Activated CD8-positive, alpha-beta T cell treated with anti-CD3 and anti-CD28 coated beads, Interleukin-2, amount 10 ng/mL, durations not matched to agents 7 days and 5 days (primary cell): ENCODE results near the gene OR2B2. TPM values are rescaled to one million over a fixed set of nuclear protein-coding genes. Genes with fewer than 3 reads are reported as not detected.

Experiments
- ATAC-seq: fragments of 150-1000 bp; cut with Tn5 transposase; one replicate; pipeline ENCODE4 v1.10.0; 2021; ENCODE audit warnings: moderate library complexity
- CTCF ChIA-PET: fragments of 350-600 bp; sonication (Branson Sonifier 250); formaldehyde crosslinking; loops from one replicate; lab custom pipeline; 2021; ENCODE audit warnings: antibody characterized with exemption; lab: Charles Lee
- POLR2A ChIA-PET: fragments of 350-600 bp; sonication (Branson Sonifier 250); formaldehyde crosslinking; loops from one replicate; lab custom pipeline; 2021; ENCODE audit warnings: antibody characterized with exemption; lab: Charles Lee
- DNase-seq: peaks from one replicate; pipeline ENCODE4 v3.0.0-alpha.2; 2020
- H3K27ac Mint-ChIP-seq: one replicate; pipeline ENCODE4 v1.8.0; 2021; ENCODE audit warnings: mild to moderate bottlenecking, mixed read lengths
- H3K27me3 Mint-ChIP-seq: one replicate; pipeline ENCODE4 v1.8.0; 2021; ENCODE audit warnings: low read depth, mixed read lengths
- H3K36me3 Mint-ChIP-seq: one replicate; pipeline ENCODE4 v1.8.0; 2021; ENCODE audit warnings: low read depth, mixed read lengths
- H3K4me1 Mint-ChIP-seq: one replicate; pipeline ENCODE4 v1.8.0; 2021; ENCODE audit warnings: low read depth, mixed read lengths
- H3K4me3 Mint-ChIP-seq: one replicate; pipeline ENCODE4 v1.8.0; 2021; ENCODE audit warnings: mild to moderate bottlenecking, mixed read lengths
- H3K9me3 Mint-ChIP-seq: one replicate; pipeline ENCODE4 v1.8.0; 2022; ENCODE audit warnings: mixed read lengths; ENCODE audit not compliant: insufficient read depth
- total RNA-seq, 2 experiments: library from RNA; stranded (reverse); gene quantifications; one replicate each; pipeline ENCODE4 v1.2.3, GENCODE V29; 2021

The OR2B2 gene
- total RNA-seq, 2 experiments from 2014 or later, result not detected

- no peak overlapping the region for H3K27ac Mint-ChIP-seq
- H3K27me3 Mint-ChIP-seq, result no peaks in the 10 kb centered on the region
- ChIA-PET POLR2A (interaction anchor here (0.7 to 10.8 kb wide), 69 partner anchors 9 to 1876 kb away, joined by 3 to 1677 read pairs (median 7); partner anchors contain the start of genes ZKSCAN8, ZSCAN23, ZSCAN26 and ZSCAN31), CTCF (interaction anchor here (0.9 to 6.6 kb wide), 8 partner anchors 24 to 734 kb away, joined by 4 to 109 read pairs (median 32); a partner anchor contains a TSS)
- peaks cover 14% of the 10 kb centered on the region for H3K36me3 Mint-ChIP-seq
- DNase-seq (no peak), ATAC-seq (peak; percentile 0)
- H3K9me3 Mint-ChIP-seq, result no peaks in the 10 kb centered on the region
- H3K4me3 Mint-ChIP-seq, result no peak overlapping the region
- peaks cover 58% of the 10 kb centered on the region for H3K4me1 Mint-ChIP-seq
These were observed 19.5 kb downstream of the OR2B2 start for GRCh38 chr6:27892649-27893058.

DNA sequence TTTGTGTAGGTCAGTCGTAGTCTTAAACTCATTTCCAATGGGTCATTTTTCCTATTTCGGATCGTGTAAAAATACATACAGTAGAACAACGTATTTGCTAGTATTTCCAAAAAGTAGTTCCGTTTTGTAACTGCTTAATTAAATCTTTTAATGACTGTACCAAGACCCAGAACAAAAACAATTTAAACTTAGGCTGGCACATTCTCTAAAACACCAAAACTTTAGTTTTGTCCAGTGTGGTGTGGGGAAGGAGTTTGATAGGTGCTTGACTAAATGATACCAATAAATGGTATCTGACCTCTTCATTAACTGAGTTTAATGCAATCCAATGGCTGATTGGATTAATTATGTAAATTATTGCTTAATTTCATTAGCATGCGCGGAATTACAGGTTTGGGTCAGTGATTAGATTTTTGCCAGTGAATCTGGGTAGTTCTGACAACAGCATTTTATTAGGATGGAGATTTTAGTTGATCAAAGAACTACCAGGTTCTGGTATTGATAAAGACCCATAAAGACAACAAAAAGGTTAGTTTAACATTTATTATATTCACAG lies 20.8 kb downstream of the OR2B2 start:
- no peak for ATAC-seq
- CTCF ChIA-PET, result interaction anchor here (1.6 to 3.5 kb wide), 2 partner anchors 19 to 72 kb away, joined by 5 to 46 read pairs; a partner anchor contains a TSS
- H3K4me1 Mint-ChIP-seq, result peaks cover 54% of the 10 kb centered on the region

DNA sequence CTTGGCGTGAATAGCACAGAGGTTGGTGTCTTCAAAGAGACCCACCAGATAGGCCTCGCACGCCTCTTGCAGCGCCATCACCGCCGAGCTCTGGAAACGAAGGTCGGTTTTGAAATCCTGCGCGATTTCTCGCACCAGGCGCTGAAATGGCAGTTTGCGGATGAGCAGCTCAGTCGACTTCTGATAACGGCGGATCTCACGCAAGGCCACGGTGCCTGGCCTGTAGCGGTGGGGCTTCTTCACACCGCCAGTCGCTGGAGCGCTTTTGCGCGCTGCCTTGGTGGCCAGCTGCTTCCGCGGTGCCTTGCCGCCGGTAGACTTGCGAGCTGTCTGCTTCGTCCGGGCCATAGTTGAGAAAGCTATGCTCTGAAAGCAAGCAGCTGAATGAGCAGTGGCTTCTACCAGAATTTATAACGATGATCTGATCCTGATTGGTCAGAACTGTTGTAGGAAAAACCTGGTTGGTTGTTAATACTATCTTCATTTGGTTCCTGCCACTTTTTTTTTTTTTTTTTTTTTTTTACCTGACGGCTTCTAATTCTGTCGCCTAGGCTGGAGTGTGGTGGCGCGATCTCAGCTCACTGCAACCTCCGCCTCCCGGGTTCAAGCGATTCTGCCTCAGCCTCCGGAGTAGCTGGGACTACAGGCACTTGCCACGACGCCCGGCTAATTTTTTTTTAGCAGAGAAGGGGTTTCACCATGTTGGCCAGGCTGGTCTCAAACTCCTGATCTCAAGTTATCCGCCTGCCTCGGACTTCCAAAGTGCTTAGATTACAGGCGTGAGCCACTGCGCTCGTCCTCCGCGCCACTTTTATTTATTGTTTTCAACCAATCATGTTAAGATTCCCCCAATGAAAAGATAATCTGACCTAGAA lies 21.5 kb downstream of the OR2B2 start:
- Mint-ChIP-seq H3K27ac (no peak overlapping the region), H3K36me3 (peaks cover 14% of the 10 kb centered on the region), H3K4me1 (peaks cover 49% of the 10 kb centered on the region), H3K4me3 (no peak overlapping the region), H3K27me3 (no peaks in the 10 kb centered on the region), H3K9me3 (no peaks in the 10 kb centered on the region)
- DNase-seq, result peak; percentile 92
- ChIA-PET CTCF (interaction anchor here (0.9 to 3.5 kb wide), 7 partner anchors 18 to 96 kb away, joined by 3 to 46 read pairs (median 8); a partner anchor contains a TSS), POLR2A (interaction anchor here (0.6 to 14.3 kb wide), 43 partner anchors 9 to 1870 kb away, joined by 3 to 1137 read pairs (median 7); partner anchors contain the start of gene ZKSCAN8)
- peak; percentile 48 for ATAC-seq

More for the DNA sequence above, 20.8 kb downstream of the OR2B2 start:
- Mint-ChIP-seq H3K27me3 (no peaks in the 10 kb centered on the region), H3K27ac (no peak overlapping the region), H3K4me3 (no peak overlapping the region), H3K9me3 (no peaks in the 10 kb centered on the region), H3K36me3 (peaks cover 14% of the 10 kb centered on the region)
- no peak for DNase-seq
- POLR2A ChIA-PET, result interaction anchor here (0.9 to 14.3 kb wide), 19 partner anchors 10 to 1865 kb away, joined by 3 to 1677 read pairs (median 13); a partner anchor contains a TSS

DNA sequence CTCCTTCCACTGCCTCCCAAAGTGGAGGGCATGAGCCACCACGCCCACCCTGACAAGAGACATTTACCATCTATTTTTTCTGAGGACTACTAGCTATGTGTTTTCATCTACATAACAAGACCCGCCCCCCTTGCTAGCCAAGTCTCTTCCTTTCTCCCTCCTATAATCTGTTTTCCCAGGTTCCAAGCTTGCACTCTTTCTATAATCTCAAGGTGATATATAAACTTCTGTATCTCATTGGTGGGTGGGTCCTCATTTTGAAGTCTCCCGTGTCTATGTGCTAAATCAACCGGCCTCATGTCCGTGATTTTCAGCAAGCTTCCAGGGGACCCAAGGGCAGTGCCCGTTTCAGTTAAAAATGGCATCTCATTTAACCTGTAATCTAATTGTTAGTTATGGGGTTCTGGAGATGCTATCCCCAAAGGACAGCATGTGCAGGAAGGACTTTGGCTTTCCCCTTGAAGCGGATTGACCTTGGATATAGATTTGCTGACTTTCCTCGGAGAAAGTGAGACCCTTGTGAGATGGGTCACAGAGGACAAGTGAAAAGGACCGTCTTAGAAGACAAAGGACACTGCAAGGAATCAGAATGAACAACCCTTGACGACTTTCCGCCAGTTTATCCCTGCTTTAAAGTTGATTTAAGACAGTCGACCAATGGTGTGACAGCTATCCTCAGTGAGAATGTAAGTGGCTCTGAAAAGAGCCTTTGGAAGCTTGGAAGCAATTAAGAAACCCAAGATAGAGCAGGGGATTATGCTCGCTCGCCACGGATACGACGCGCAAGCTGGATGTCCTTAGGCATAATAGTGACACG lies 22.4 kb downstream of the OR2B2 start:
- DNase-seq (peak; percentile 51), ATAC-seq (no peak)
- POLR2A ChIA-PET, result interaction anchor here (0.6 to 14.3 kb wide), 44 partner anchors 8 to 1869 kb away, joined by 3 to 1137 read pairs (median 7); partner anchors contain the start of gene ZKSCAN8
- H3K4me3 Mint-ChIP-seq, result no peak overlapping the region
- CTCF ChIA-PET, result interaction anchor here (0.9 to 3.5 kb wide), 8 partner anchors 17 to 118 kb away, joined by 3 to 46 read pairs (median 8); a partner anchor contains a TSS
- no peak overlapping the region for H3K27ac Mint-ChIP-seq
- no peaks in the 10 kb centered on the region for H3K27me3 Mint-ChIP-seq
- H3K4me1 Mint-ChIP-seq, result peaks cover 49% of the 10 kb centered on the region
- H3K36me3 Mint-ChIP-seq, result peaks cover 14% of the 10 kb centered on the region
- H3K9me3 Mint-ChIP-seq, result no peaks in the 10 kb centered on the region

- H3K27me3 Mint-ChIP-seq, result no peaks in the 10 kb centered on the region
- CTCF ChIA-PET, result interaction anchor here (1.3 to 3.5 kb wide), 4 partner anchors 17 to 117 kb away, joined by 4 to 46 read pairs (median 14); a partner anchor contains a TSS
These were observed 22.9 kb downstream of the OR2B2 start for GRCh38 chr6:27889275-27889627.

GRCh38 chr6:27888566-27888965 lies 23.6 kb downstream of the OR2B2 start:
- ATAC-seq (no peak), DNase-seq (no peak)
- Mint-ChIP-seq H3K9me3 (no peaks in the 10 kb centered on the region), H3K27ac (peak overlapping the region; percentile 78), H3K36me3 (peaks cover 14% of the 10 kb centered on the region), H3K4me3 (peak overlapping the region; percentile 16), H3K27me3 (no peaks in the 10 kb centered on the region), H3K4me1 (peaks cover 49% of the 10 kb centered on the region)
- POLR2A ChIA-PET, result interaction anchor here (1.1 to 14.3 kb wide), 7 partner anchors 20 to 1654 kb away, joined by 4 to 1137 read pairs (median 51); a partner anchor contains a TSS
- CTCF ChIA-PET, result interaction anchor here (2.7 to 3.5 kb wide), 2 partner anchors 16 to 21 kb away, joined by 19 to 46 read pairs; a partner anchor contains a TSS

More at GRCh38 chr6:27889275-27889627, 22.9 kb downstream of the OR2B2 start:
- H3K4me1 Mint-ChIP-seq, result peaks cover 49% of the 10 kb centered on the region
- H3K27ac Mint-ChIP-seq, result no peak overlapping the region
- no peak overlapping the region for H3K4me3 Mint-ChIP-seq
- DNase-seq (no peak), ATAC-seq (no peak)
- H3K9me3 Mint-ChIP-seq, result no peaks in the 10 kb centered on the region
- peaks cover 14% of the 10 kb centered on the region for H3K36me3 Mint-ChIP-seq
- POLR2A ChIA-PET, result interaction anchor here (0.8 to 14.3 kb wide), 19 partner anchors 8 to 1863 kb away, joined by 3 to 1137 read pairs (median 13); a partner anchor contains a TSS

DNA sequence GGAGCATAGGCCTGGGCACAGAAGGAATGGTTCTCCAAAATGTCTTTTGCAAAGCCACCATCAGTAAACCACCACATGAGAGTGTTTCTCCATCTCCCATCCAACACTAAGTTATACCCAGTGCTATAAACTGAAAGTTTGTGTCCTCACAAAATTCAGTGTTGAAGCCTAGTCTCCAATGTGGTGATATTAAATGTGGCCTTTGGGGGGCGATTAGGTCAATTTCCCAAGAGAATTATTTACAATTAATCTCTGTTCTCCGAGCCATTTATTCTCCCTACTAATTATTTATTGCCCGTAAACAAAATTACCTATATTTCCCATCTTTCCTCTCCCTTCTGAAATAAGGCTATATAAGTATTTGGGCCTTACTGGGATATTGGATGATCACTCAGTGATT lies 26.1 kb downstream of the OR2B2 start:
- POLR2A ChIA-PET, result interaction anchor here (14.3 kb wide), 1 partner anchor 17 kb away, joined by 1137 read pairs; a partner anchor contains a TSS
- Mint-ChIP-seq H3K27me3 (no peaks in the 10 kb centered on the region), H3K9me3 (no peaks in the 10 kb centered on the region), H3K36me3 (no peaks in the 10 kb centered on the region), H3K4me3 (no peak overlapping the region), H3K4me1 (peaks cover 33% of the 10 kb centered on the region), H3K27ac (no peak overlapping the region)
- ATAC-seq (no peak), DNase-seq (no peak)
- CTCF ChIA-PET, result interaction anchor here (1.4 kb wide), 1 partner anchor 20 kb away, joined by 4 read pairs; no protein-coding TSS in a partner anchor

DNA sequence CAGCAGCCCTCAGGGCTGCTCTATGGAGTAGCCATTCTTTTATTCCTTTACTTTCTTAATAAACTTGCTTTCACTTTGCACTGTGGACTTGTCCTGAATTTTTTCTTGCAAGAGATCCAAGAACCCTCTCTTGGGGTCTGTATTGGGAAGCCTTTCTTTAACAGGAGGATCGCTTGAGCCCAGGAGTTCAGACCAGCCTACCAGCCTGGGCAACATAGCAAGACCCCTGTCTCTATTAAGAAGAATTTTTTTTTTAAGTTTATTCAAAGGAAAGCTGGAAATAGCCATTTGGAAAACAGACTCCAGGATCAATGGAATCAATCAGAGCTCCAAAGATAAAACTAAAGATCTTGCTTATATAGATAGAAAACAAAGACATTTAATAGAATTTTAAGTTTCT lies 29.1 kb downstream of the OR2B2 start:
- POLR2A ChIA-PET, result interaction anchor here (0.7 to 14.3 kb wide), 4 partner anchors 11 to 68 kb away, joined by 3 to 1137 read pairs (median 20); a partner anchor contains a TSS
- DNase-seq, result no peak
- H3K4me1 Mint-ChIP-seq, result peaks cover 13% of the 10 kb centered on the region
- no peaks in the 10 kb centered on the region for H3K27me3 Mint-ChIP-seq
- no peak for ATAC-seq
- no peak overlapping the region for H3K4me3 Mint-ChIP-seq
- no peak overlapping the region for H3K27ac Mint-ChIP-seq
- no peaks in the 10 kb centered on the region for H3K9me3 Mint-ChIP-seq
- no peaks in the 10 kb centered on the region for H3K36me3 Mint-ChIP-seq
- CTCF ChIA-PET, result interaction anchor here (1.2 kb wide), 1 partner anchor 13 kb away, joined by 3 read pairs; no protein-coding TSS in a partner anchor

DNA sequence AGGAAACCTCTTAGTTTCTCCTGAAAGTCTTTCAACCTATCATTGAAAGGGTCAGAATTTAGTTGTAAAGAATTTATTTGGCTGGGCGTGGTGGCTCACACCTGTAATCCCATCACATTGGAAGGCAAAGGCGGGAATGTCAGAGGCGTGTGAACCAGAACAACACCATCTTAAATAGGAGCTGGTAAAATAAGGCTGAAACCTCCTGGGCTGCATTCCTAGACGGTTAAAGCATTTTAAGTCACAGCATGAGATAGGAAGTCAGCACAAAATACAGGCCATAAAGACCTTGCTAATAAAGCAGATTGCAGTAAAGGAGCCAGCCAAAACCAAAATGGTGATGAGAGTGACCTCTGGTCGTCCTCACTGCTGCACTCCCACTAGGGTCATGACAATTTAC lies 29.6 kb downstream of the OR2B2 start:
- Mint-ChIP-seq H3K4me1 (peaks cover 8% of the 10 kb centered on the region), H3K27ac (no peak overlapping the region), H3K4me3 (no peak overlapping the region), H3K9me3 (no peaks in the 10 kb centered on the region), H3K36me3 (no peaks in the 10 kb centered on the region), H3K27me3 (no peaks in the 10 kb centered on the region)
- no peak for DNase-seq
- ChIA-PET CTCF (interaction anchor here (1.2 kb wide), 1 partner anchor 13 kb away, joined by 3 read pairs; no protein-coding TSS in a partner anchor), POLR2A (interaction anchor here (0.9 to 14.3 kb wide), 5 partner anchors 11 to 750 kb away, joined by 3 to 1137 read pairs (median 4); a partner anchor contains a TSS)
- no peak for ATAC-seq

DNA sequence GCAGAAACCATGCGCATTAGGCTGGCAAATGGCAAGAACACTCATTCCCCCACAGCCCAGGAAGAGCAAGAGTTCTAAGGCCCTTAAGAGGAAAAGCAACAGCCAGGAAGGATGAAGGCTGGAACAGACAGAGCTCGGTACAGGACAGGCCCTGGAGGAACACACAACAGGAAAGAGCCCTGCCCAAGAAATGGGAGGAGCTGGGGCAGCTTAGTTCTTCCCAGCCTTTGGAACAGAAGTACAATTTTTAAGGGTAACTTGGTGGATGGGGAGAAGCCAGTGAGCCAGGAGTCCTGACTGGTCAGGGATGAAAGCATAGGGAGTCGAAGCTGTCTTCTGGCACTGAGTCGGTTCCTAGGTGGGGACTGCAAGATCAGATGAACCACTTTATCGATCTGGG lies 32.4 kb downstream of the OR2B2 start:
- H3K4me1 Mint-ChIP-seq, result peaks cover 13% of the 10 kb centered on the region
- no peaks in the 10 kb centered on the region for H3K27me3 Mint-ChIP-seq
- ATAC-seq (no peak), DNase-seq (no peak)
- H3K36me3 Mint-ChIP-seq, result peaks cover 1% of the 10 kb centered on the region
- CTCF ChIA-PET, result no interaction called here
- no peak overlapping the region for H3K4me3 Mint-ChIP-seq
- H3K9me3 Mint-ChIP-seq, result no peaks in the 10 kb centered on the region
- peak overlapping the region; percentile 63 for H3K27ac Mint-ChIP-seq
- POLR2A ChIA-PET, result interaction anchor here (1.4 to 14.3 kb wide), 4 partner anchors 10 to 70 kb away, joined by 3 to 1137 read pairs (median 50); a partner anchor contains a TSS
